Heart left ventricle (tissue), 16 donors: ENCODE results near the gene NFIA. TPM values are rescaled to one million over a fixed set of nuclear protein-coding genes. Genes with fewer than 3 reads are reported as not detected.

Experiments
- ATAC-seq, 4 donors: fragments of 200-7000 bp; cut with Tn5 transposase; one replicate each; pipeline ENCODE4 v1.9.1; 2020 to 2022; ENCODE audit warnings: moderate library complexity in 4 of 4, mild to moderate bottlenecking in 3 of 4, moderate number of reproducible peaks in 1 of 4
- DNase-seq, 5 donors: peaks; one replicate each; pipeline ENCODE4 v3.0.0-alpha.2; 2020
- H3K27ac ChIP-seq, 12 donors: fragments of 200-600 bp; sonication (generic) in 4 of 12; one replicate each; pipeline versions ENCODE4 v1.5.0 to v1.8.0; 2016 to 2022; ENCODE audit warnings: mild to moderate bottlenecking in 2 of 12
- H3K27me3 ChIP-seq, 9 donors: fragments of 200-600 bp; sonication (generic) in 2 of 9; one replicate each; pipeline versions ENCODE4 v1.5.1 to v1.8.0; 2016 to 2022; ENCODE audit warnings: mild to moderate bottlenecking in 3 of 9
- H3K36me3 ChIP-seq, 9 donors: fragments of 200-600 bp; sonication (generic) in 2 of 9; one replicate each; pipeline versions ENCODE4 v1.5.0 to v1.8.0; 2018 to 2022; ENCODE audit warnings: mild to moderate bottlenecking in 2 of 9
- H3K4me1 ChIP-seq, 12 donors: fragments of 200-600 bp; sonication (generic) in 4 of 12; one replicate each; pipeline versions ENCODE4 v1.5.0 to v1.8.0; 2016 to 2022; ENCODE audit warnings: mild to moderate bottlenecking in 3 of 12
- H3K4me3 ChIP-seq, 12 donors: fragments of 200-600 bp; sonication (generic) in 4 of 12; one replicate each; pipeline versions ENCODE4 v1.5.0 to v1.8.0; 2017 to 2022; ENCODE audit warnings: mild to moderate bottlenecking in 9 of 12, moderate library complexity in 4 of 12
- H3K9me3 ChIP-seq, 12 donors: fragments of 200-600 bp; sonication (generic) in 4 of 12; one replicate each; pipeline versions ENCODE4 v1.5.0 to v1.8.0; 2016 to 2022; ENCODE audit warnings: mild to moderate bottlenecking in 1 of 12
- CTCF ChIP-seq, 12 donors: fragments of 200-600 bp; sonication (generic) in 4 of 12; IDR thresholded peaks; one replicate each; pipeline versions ENCODE4 v1.5.0 to v1.8.0; 2018 to 2022; ENCODE audit warnings: antibody characterized with exemption in 12 of 12, mild to moderate bottlenecking in 5 of 12
- POLR2A ChIP-seq, 2 donors: fragments of 450-650 bp; IDR thresholded peaks; one replicate each; pipeline ENCODE4 v1.6.1; 2017; ENCODE audit warnings: antibody characterized with exemption in 2 of 2, mild to moderate bottlenecking in 2 of 2, moderate library complexity in 2 of 2
- WGBS, 4 donors: extraction: QIAGEN DNeasy Blood & Tissue Kit in 2 of 4; methylation state at CpG; one replicate each; pipeline versions ENCODE4 v1.1.5 to v1.1.7; 2013 to 2018; 5-methylcytosine and 5-hydroxymethylcytosine counted together
- intact Hi-C, 10 donors: fragments of 100-400 bp; cut with DNase I; formaldehyde crosslinking; loops; one replicate each; pipeline versions ENCODE4 v1.11.1 to v1.14.2; 2022
- polyA plus RNA-seq, 2 donors: library from polyadenylated mRNA; stranded (reverse); fragments of 200-250 nt; gene quantifications; one replicate each; pipeline ENCODE4 v1.2.3, GENCODE V29; 2013
- total RNA-seq, 9 donors: library from RNA; depleted of rRNA in 2 of 9; stranded (reverse); fragments of >200 nt in 2 of 9; fragmentation: NEBNext Ultra II Directional in 3 of 9; extraction: Animal tissue kit (Norgen Biotek cat#: 25700) in 3 of 9; gene quantifications; one replicate each; pipeline versions ENCODE4 v1.1.0 to v1.2.4, GENCODE V29; 2016 to 2023
- donor health status: ischemic (EF 13 %, LVEDD 7.1; RV severe dilation, severe dysfunction).
- donor health status: healthy with polysubstance abuse.
- donor health status: DM: no; HTN: yes; CAD: no.
- donor health status: DM: no; HTN: no; CAD: no.
- donor health status: ischemic (EF 25% LVEDD 6.9; RV normal size, moderate dysfunction).
- donor health status: ischemic (EF 25% LVEDD 5.7; RV mildly dilated, moderate dysfunction).
- donor health status: healthy.
- donor health status: DM: yes; HTN: yes; CAD: no.
- donor health status: ischemic (EF 35%, LVEDD 5.7; RV mildly dilated, moderate dysfunction).
- donor health status: nonischemic (EF 11% LVEDD 7.7; RV severe dilation, severe dysfunction).
- donor health status: DM: yes; HTN: yes; CAD: no.
- donor health status: PGD.
- donor health status: ischemic (EF 29% LVEDD 5.4; RV normal size, mild dysfunction).
- donor health status: nonischemic (EF 23%, LVEDD 6.1; RV moderate dilation, normal function).

NFIA gene
- total and polyA plus RNA-seq, 11 donors: 12.7 to 121 (median 96.5) TPM

GRCh38 chr1:61420909-61421835, 338.8 kb downstream of the NFIA start:
- DNase-seq: peak in 2 of 5 donors; percentile 48 to 73
- Histone ChIP-seq H3K27me3 (no peaks in the 10 kb centered on the region), H3K36me3 (peaks cover 0 to 35% (median 4%) of the 10 kb centered on the region in 9 donors), H3K27ac (peak overlapping the region in 6 of 12 donors; percentile 23 to 59 (median 38)), H3K4me3 (no peak overlapping the region), H3K4me1 (peaks cover 0 to 52% (median 23%) of the 10 kb centered on the region in 12 donors), H3K9me3 (no peaks in the 10 kb centered on the region)
- 57 to 68% (median 60%) methylated on average over 14 of the region's 14 CpGs for WGBS, 4 donors
- intact Hi-C loops: no loop called here
- TF ChIP-seq CTCF (IDR thresholded peaks at IDR 0.05) (no peak), POLR2A (IDR thresholded peaks at IDR 0.05) (no peak)
- ATAC-seq: peak; percentile 66 to 95 (median 78)

- ATAC-seq (no peak), DNase-seq (no peak)
- H3K4me3 ChIP-seq: no peak overlapping the region
- H3K27ac ChIP-seq: no peak overlapping the region
- H3K27me3 ChIP-seq: no peaks in the 10 kb centered on the region
- H3K9me3 ChIP-seq: no peaks in the 10 kb centered on the region
- TF ChIP-seq POLR2A (IDR thresholded peaks at IDR 0.05): no peak
- no peak for TF ChIP-seq CTCF (IDR thresholded peaks at IDR 0.05)
- H3K4me1 ChIP-seq: peaks cover 0 to 64% (median 32%) of the 10 kb centered on the region in 12 donors
- peaks cover 0 to 16% (median 4%) of the 10 kb centered on the region in 9 donors for H3K36me3 ChIP-seq
- intact Hi-C loops: no loop called here
These were observed 341.3 kb downstream of the NFIA start for GRCh38 chr1:61423643-61424042.

GRCh38 chr1:61424382-61424781, 342.0 kb downstream of the NFIA start:
- no peaks in the 10 kb centered on the region for H3K27me3 ChIP-seq
- no peak for DNase-seq
- peak overlapping the region in 1 of 12 donors; percentile 68 for H3K27ac ChIP-seq
- no peak overlapping the region for H3K4me3 ChIP-seq
- ATAC-seq: no peak
- intact Hi-C loops: no loop called here
- WGBS, 4 donors: 76 to 82% (median 82%) methylated on average over 3 of the region's 3 CpGs
- no peak for TF ChIP-seq POLR2A (IDR thresholded peaks at IDR 0.05)
- no peak for TF ChIP-seq CTCF (IDR thresholded peaks at IDR 0.05)
- peaks cover 0 to 57% (median 29%) of the 10 kb centered on the region in 12 donors for H3K4me1 ChIP-seq
- peaks cover 0 to 16% (median 4%) of the 10 kb centered on the region in 9 donors for H3K36me3 ChIP-seq
- H3K9me3 ChIP-seq: no peaks in the 10 kb centered on the region

- H3K4me3 ChIP-seq: no peak overlapping the region
- no peak for TF ChIP-seq CTCF (IDR thresholded peaks at IDR 0.05)
- no peak for TF ChIP-seq POLR2A (IDR thresholded peaks at IDR 0.05)
- H3K27ac ChIP-seq: peak overlapping the region in 5 of 12 donors; percentile 4 to 68 (median 36)
- ATAC-seq: peak in 1 of 4 donors; percentile 4
- no peak for DNase-seq
- H3K36me3 ChIP-seq: peaks cover 0 to 16% (median 4%) of the 10 kb centered on the region in 9 donors
- intact Hi-C loops: no loop called here
- WGBS, 4 donors: 76 to 88% (median 86%) methylated on average over 1 of the region's 1 CpG
- peaks cover 0 to 50% (median 25%) of the 10 kb centered on the region in 12 donors for H3K4me1 ChIP-seq
- H3K27me3 ChIP-seq: no peaks in the 10 kb centered on the region
- no peaks in the 10 kb centered on the region for H3K9me3 ChIP-seq
These were observed 342.7 kb downstream of the NFIA start for GRCh38 chr1:61425040-61425439.
